Measurements from ENCODE around the gene DAPK3.

Gene DAPK3

DNA sequence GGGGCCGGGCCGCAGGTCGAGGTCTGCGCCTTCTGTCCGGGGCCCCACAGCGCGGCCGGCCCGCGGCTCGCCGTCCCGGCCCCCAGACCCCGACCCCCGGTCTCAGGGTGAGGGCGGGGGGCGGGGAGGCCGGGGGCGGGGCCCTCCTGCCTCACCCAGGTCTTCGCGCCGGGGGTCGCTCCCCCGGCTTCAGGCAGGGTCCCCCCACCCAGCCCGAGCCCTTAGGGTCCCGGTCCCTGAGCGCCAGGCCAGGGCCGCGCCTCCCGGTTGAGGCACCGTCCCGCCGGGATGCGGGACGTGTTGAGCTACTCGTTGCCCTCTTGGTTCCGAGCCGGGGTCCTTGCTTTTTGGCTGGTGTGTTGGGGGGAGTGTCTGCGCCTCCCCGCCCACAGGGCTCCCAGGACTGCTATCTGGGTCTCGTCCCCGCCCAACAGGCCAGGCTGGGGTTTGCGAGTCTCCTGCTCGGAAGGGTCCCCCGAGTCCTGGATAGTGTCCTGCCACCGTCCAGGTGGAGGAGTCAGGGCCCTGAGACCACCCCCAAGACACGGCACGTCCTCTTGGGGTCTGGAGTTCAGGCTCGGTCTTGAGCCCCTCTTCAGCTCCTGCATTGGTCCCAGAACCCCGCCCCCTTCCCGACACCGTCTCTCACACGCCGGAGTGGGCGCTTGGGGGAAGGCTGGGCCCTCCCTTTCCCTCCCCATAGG, 37.1 kb upstream of the DAPK3 start:
- TF ChIP-seq, protein P1, sequence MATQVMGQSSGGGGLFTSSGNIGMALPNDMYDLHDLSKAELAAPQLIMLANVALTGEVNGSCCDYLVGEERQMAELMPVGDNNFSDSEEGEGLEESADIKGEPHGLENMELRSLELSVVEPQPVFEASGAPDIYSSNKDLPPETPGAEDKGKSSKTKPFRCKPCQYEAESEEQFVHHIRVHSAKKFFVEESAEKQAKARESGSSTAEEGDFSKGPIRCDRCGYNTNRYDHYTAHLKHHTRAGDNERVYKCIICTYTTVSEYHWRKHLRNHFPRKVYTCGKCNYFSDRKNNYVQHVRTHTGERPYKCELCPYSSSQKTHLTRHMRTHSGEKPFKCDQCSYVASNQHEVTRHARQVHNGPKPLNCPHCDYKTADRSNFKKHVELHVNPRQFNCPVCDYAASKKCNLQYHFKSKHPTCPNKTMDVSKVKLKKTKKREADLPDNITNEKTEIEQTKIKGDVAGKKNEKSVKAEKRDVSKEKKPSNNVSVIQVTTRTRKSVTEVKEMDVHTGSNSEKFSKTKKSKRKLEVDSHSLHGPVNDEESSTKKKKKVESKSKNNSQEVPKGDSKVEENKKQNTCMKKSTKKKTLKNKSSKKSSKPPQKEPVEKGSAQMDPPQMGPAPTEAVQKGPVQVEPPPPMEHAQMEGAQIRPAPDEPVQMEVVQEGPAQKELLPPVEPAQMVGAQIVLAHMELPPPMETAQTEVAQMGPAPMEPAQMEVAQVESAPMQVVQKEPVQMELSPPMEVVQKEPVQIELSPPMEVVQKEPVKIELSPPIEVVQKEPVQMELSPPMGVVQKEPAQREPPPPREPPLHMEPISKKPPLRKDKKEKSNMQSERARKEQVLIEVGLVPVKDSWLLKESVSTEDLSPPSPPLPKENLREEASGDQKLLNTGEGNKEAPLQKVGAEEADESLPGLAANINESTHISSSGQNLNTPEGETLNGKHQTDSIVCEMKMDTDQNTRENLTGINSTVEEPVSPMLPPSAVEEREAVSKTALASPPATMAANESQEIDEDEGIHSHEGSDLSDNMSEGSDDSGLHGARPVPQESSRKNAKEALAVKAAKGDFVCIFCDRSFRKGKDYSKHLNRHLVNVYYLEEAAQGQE (IDR thresholded peaks at IDR 0.05; ENCODE audit: insufficient read depth in 1 of 2, low read depth in 2 of 2, low read length in 2 of 2): no peak
- TF ChIP-seq TAF1 (IDR thresholded peaks at IDR 0.05; ENCODE audit: borderline replicate concordance, insufficient read depth, low read length): 0 out of 2 replicates have a peak, but pooled peaks have one; percentile 23

DNA sequence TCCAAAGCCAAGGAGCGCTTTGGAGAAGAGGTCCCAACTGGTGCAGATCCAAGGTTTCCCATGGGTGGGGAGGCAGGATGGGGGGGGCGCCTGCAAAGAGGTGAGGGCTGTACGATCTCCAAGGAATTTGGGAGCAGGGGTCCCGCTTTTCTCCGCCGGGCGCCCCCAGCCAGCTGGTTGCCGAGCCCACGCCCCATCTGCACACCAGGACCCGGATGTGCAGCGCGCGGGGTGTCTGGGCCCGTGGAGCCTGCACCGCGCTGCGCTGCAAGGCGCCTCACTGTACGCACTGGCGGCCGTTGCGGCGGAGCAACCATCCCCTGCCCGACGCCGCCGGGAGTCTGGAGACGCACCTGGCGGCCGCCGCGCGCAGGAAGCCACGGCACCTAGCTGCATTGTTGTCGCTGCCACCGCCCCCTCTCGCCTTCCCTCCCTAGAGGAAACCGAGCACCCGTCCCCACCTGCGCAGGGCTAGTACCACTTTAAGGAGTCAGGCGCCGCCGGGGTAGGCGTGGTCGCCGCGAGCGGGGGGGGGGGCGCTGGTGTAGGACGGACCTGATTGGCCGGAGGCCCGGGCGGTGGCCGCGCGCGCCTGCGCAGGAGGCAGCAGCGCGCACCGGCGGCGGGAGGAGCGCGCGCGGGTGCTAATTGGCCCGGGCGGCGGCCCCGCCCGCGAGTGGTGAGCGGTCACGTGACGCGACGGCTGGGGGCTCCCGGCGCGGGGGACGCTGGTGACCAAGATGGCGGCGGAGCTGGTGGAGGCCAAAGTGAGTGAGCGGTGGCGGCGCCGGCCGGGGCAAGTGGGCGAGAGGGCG, 36.3 kb upstream of the DAPK3 start, which contains the start of gene PIAS4:
TSS of gene PIAS4 (plus strand) at position 716 of the 815 bp plus-strand sequence. CDS start at position 741, 25 bp downstream.
- TF ChIP-seq SIN3A (IDR thresholded peaks at IDR 0.05; ENCODE audit: borderline replicate concordance, insufficient read depth, low read length) (no peak), POLR2AphosphoS5 (IDR thresholded peaks at IDR 0.05; ENCODE audit: low read depth, low read length) (no peak), TAF1 (IDR thresholded peaks at IDR 0.05; ENCODE audit: borderline replicate concordance, insufficient read depth, low read length) (0 out of 2 replicates have a peak, but pooled peaks have one; percentile 42), FOXP2 (optimal IDR thresholded peaks at IDR 0.05; ENCODE audit: borderline replicate concordance, extremely low read depth, extremely low read length, insufficient read depth) (peak; percentile 50)
- TF ChIP-seq, protein P1 (IDR thresholded peaks at IDR 0.05; ENCODE audit: insufficient read depth in 1 of 2, low read depth in 2 of 2, low read length in 2 of 2): 0 out of 4 replicates have a peak, but pooled peaks have one; percentile 4 to 5

DNA sequence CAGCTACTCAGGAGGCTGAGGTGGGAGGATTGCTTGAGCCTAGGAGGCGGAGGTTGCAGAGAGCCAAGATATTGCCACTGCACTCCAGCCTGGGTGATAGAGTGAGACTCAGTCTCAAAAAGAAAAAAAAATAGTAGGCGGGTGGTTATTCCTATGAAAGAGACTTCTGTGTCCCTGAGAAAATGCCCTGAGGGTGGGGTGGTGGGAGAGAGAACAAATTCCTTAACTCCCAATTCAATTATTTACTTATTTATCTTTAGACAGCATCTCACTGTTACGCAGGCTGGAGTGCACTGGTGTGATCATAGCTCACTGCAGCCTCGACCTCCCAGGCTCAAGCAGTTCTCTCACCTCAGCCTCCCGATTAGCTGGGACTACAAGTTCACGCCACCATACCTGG, 24.7 kb upstream of the DAPK3 start:
- TF ChIP-seq TAF1 (IDR thresholded peaks at IDR 0.05; ENCODE audit: borderline replicate concordance, insufficient read depth, low read length): no peak

DNA sequence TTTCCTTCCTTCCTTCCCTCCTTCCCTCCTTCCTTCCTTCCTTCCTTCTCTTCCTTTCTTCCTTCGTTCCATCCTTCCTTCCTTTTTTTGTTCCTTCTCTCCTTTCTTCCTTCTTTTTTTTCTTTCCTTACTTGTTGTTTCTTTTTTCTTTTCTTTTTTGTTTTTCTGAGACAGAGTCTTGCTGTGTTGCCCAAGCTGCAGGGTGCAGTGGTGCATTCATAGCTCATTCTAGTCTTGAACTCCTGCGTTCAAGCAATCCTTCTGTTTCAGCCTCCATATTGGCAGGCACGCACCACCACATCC, 19.9 kb upstream of the DAPK3 start:
- TF ChIP-seq SIN3A (IDR thresholded peaks at IDR 0.05; ENCODE audit: borderline replicate concordance, insufficient read depth, low read length) (no peak), TAF1 (IDR thresholded peaks at IDR 0.05; ENCODE audit: borderline replicate concordance, insufficient read depth, low read length) (no peak), FOXP2 (optimal IDR thresholded peaks at IDR 0.05; ENCODE audit: borderline replicate concordance, extremely low read depth, extremely low read length, insufficient read depth) (no peak), POLR2AphosphoS5 (IDR thresholded peaks at IDR 0.05; ENCODE audit: low read depth, low read length) (no peak)
- TF ChIP-seq, protein P1 (IDR thresholded peaks at IDR 0.05; ENCODE audit: insufficient read depth in 1 of 2, low read depth in 2 of 2, low read length in 2 of 2): no peak

DNA sequence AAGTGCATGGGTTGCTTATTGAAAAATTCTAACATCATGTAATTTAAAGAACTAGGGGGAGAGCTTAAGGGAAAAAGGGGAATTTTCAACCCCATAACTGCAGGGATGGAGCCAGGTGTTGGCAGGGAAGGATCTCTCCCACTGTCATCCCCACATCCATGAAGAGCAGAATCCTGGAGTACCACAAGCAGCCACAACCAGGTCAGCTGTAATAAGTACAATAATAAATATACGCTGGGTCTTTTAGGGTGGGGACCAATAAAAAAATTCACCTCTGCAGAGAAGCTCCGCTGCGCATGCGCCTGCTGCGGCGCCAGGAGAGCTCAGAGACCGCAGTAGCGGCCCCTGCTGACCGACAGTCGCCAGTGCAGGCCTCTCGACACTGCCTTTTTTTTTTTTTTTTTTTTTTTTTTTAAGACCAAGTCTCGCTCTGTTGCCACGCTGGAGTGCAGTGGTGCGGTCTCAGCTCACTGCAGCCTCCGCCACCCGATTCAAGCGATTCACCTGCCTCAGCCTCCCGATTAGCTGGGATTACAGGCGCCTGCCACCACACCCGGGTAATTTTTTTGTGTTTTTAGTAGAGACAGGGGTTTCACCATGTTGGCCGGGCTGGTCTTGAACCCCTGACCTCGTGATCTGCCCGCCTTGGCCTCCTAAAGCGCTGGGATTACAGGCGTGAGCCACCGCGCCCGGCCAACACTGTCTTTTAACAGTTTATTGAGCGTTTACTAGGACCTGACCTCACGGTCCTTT, 16.9 kb upstream of the DAPK3 start:
- TF ChIP-seq FOXP2 (optimal IDR thresholded peaks at IDR 0.05; ENCODE audit: borderline replicate concordance, extremely low read depth, extremely low read length, insufficient read depth) (no peak), POLR2AphosphoS5 (IDR thresholded peaks at IDR 0.05; ENCODE audit: low read depth, low read length) (no peak), TAF1 (IDR thresholded peaks at IDR 0.05; ENCODE audit: borderline replicate concordance, insufficient read depth, low read length) (no peak), SIN3A (IDR thresholded peaks at IDR 0.05; ENCODE audit: borderline replicate concordance, insufficient read depth, low read length) (no peak)
- TF ChIP-seq, protein P1 (IDR thresholded peaks at IDR 0.05; ENCODE audit: insufficient read depth in 1 of 2, low read depth in 2 of 2, low read length in 2 of 2): no peak

Measured in PFSK-1 (cell line).